Measurements from ENCODE around the gene IFT20.

- TF ChIP-seq CTCF (IDR thresholded peaks at IDR 0.05): no peak
- no peak for TF ChIP-seq POLR2A (IDR thresholded peaks at IDR 0.05)
These were observed 6.9 kb downstream of the IFT20 start for GRCh38 chr17:28328325-28328724.

Measured in body of pancreas (tissue), 4 donors.